ENCODE measurements around the gene ST7.

The ST7 gene

DNA sequence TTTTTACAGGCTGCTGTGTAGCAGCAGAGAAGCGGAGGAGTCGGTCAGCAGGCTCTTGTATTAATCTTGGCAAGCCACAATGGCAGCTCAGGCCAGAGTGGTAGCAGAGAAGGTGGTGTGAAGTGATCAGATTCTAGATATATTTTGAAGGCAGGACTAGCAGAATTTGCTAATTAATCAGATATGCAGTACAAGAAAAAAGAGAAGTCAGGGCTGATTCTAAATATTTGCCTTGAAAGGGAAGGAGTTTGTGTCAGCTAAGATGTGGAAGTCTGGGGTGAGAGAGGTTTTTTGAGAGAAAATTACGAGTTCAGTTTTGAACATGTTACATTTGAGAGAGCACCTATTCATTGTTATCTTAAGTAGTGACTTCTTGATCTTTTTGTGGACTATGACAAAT, 193.2 kb downstream of the ST7 start:
- Histone ChIP-seq H3K9me3 (ENCODE audit: insufficient read depth, low read depth, low read length) (no peaks in the 10 kb centered on the region), H3K27me3 (ENCODE audit: insufficient read depth, low read length) (no peaks in the 10 kb centered on the region), H3K36me3 (ENCODE audit: insufficient read depth, low read length) (no peaks in the 10 kb centered on the region), H3K27ac (ENCODE audit: low read depth, low read length) (no peak overlapping the region), H3K4me3 (ENCODE audit: low read length) (no peak overlapping the region), H3K9ac (ENCODE audit: low read depth, low read length) (no peak overlapping the region), H3K4me1 (ENCODE audit: insufficient read depth, low read length) (peaks cover 28% of the 10 kb centered on the region)
- WGBS = 92% methylated on average over 3 of the region's 3 CpGs

DNA sequence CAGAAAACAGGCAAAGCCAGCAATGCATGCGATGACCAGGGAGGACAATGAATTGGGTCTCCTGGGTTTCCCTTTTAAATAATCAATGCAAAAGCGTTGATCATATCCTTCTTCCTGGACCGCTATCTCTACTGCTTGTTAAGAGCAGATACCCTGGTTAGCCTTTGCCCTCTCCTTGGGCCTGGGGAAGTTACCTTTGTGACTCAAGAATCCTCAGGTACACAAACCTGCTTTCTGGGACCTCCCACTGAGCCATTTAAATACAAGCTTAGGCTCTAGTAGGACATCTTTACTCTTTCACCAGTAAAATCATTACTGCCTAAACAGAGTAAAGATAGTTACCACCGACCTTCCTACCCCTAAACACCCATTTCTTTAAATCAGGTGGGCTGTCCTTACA, 195.7 kb downstream of the ST7 start:
- Histone ChIP-seq H3K27me3 (ENCODE audit: insufficient read depth, low read length) (no peaks in the 10 kb centered on the region), H3K27ac (ENCODE audit: low read depth, low read length) (no peak overlapping the region), H3K4me1 (ENCODE audit: insufficient read depth, low read length) (peaks cover 16% of the 10 kb centered on the region), H3K9me3 (ENCODE audit: insufficient read depth, low read depth, low read length) (no peaks in the 10 kb centered on the region), H3K9ac (ENCODE audit: low read depth, low read length) (no peak overlapping the region), H3K4me3 (ENCODE audit: low read length) (no peak overlapping the region), H3K36me3 (ENCODE audit: insufficient read depth, low read length) (no peaks in the 10 kb centered on the region)
- WGBS = 79% methylated on average over 4 of the region's 4 CpGs

DNA sequence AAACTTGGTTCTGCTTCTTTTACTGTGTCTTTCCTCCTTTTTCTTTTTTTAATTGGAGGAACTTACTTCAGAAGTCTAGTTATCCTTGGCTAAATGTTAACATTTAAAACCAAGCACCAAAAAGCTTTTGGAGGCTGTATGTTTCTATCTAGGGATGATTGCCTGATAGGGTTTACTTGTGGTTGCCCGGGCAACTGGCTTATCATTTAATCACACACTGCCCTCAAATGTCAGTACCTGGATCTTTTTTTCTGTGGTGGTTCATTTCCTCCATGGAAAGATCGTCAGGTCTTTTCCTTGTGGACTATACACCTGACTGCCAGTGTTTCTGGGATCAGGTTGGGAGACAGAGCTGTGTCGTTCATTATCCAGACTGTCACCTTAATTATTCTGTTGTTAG, 196.4 kb downstream of the ST7 start:
- whole genome bisulfite sequencing = 100% methylated on average over 2 of the region's 3 CpGs

DNA sequence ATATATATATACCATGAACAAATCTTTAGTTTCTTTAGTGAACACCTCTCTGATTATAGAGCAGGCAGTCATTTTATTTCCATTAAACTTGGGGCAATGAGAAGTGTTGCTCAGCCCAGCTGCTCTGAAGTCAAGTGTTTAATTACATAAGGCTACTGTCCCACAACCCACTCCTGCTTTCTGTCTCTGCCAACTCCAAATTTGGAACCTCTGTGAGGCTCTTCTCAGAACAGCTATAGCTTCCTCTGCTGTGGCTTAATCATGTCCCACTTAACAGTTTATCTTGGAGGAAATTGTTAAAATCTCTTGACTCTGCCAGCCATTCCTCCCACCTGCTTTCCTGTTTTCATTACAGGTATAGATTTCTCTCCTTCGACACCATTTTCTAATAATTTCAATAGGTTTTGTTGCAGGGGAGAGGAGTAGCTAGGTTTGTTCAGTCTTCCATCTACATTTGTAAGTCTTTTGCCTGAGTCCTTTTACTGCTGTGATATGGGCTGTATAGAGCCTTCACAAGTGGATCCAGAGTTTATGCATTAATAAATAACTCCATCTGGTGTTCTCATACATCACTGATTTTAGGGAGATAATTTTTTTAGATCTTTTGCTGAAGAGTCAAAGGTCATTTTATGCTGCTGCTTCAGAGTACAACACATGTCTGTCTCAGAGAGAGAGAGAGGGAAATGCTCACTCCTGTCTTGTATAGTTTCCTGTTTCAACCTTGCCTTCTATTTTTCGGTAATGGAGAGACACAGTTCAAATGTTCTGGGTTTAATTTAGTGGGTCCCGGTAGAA, 199.1 kb downstream of the ST7 start:
- Histone ChIP-seq H3K27me3 (ENCODE audit: insufficient read depth, low read length) (no peaks in the 10 kb centered on the region), H3K36me3 (ENCODE audit: insufficient read depth, low read length) (no peaks in the 10 kb centered on the region), H3K4me1 (ENCODE audit: insufficient read depth, low read length) (peaks cover 28% of the 10 kb centered on the region), H3K9me3 (ENCODE audit: insufficient read depth, low read depth, low read length) (no peaks in the 10 kb centered on the region), H3K4me3 (ENCODE audit: low read length) (no peak overlapping the region), H3K9ac (ENCODE audit: low read depth, low read length) (no peak overlapping the region), H3K27ac (ENCODE audit: low read depth, low read length) (no peak overlapping the region)
- WGBS = 96% methylated on average over 2 of the region's 3 CpGs

More for the DNA sequence above, 196.4 kb downstream of the ST7 start:
- H3K27me3 ChIP-seq (ENCODE audit: insufficient read depth, low read length) = no peaks in the 10 kb centered on the region
- H3K27ac ChIP-seq (ENCODE audit: low read depth, low read length) = no peak overlapping the region
- no peak overlapping the region for H3K9ac ChIP-seq (ENCODE audit: low read depth, low read length)
- no peaks in the 10 kb centered on the region for H3K36me3 ChIP-seq (ENCODE audit: insufficient read depth, low read length)
- H3K9me3 ChIP-seq (ENCODE audit: insufficient read depth, low read depth, low read length) = no peaks in the 10 kb centered on the region
- H3K4me1 ChIP-seq (ENCODE audit: insufficient read depth, low read length) = peaks cover 23% of the 10 kb centered on the region
- H3K4me3 ChIP-seq (ENCODE audit: low read length) = no peak overlapping the region

DNA sequence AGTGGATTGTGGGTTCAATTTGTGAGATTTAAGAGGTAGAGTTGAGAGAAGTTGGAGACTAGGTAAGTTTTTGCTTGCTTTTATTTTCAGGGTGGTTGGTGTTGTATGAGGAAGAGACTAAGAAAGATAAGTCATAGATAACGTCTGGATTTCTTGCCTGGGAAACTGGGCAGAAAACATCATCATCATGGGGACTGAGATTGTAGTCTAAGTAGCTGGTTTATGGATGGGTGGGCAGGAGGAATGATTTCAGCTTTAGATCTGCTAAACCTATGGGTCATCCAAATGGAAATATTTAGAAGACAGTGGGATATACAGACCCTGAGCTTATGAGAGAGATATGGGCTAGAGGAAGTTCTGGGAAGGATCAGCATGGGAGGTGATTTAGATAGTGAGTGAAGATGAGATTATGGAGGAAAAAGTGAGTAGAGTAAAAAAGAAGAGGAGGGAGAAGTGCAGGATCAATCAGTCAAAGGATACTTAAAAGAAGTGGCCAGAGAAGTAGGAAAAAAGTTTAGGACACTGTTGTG, 199.8 kb downstream of the ST7 start:
- Histone ChIP-seq H3K36me3 (ENCODE audit: insufficient read depth, low read length) (no peaks in the 10 kb centered on the region), H3K4me1 (ENCODE audit: insufficient read depth, low read length) (peaks cover 28% of the 10 kb centered on the region), H3K4me3 (ENCODE audit: low read length) (no peak overlapping the region), H3K9me3 (ENCODE audit: insufficient read depth, low read depth, low read length) (no peaks in the 10 kb centered on the region), H3K27ac (ENCODE audit: low read depth, low read length) (no peak overlapping the region), H3K9ac (ENCODE audit: low read depth, low read length) (no peak overlapping the region), H3K27me3 (ENCODE audit: insufficient read depth, low read length) (no peaks in the 10 kb centered on the region)
- WGBS = 88% methylated on average over 1 of the region's 1 CpG

DNA sequence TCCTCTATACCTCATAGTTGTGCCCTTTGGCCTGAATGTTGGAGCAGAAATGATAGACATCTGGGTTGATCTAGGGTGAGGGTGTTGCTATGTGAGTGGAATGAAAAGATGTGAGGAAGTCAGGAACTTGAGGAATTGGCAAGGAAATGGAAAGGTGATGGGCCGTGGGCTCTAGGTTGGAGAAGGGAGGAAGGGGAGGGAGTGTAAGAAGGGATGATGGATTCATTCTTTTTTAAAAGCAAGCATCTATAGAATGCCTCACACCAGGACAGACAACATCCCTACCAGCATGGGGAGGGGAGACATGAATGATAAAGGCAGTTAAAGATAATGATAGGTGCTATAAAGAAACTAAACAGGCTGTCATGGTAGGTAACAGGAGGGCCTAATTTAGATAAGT, 201.4 kb downstream of the ST7 start:
- no peaks in the 10 kb centered on the region for H3K9me3 ChIP-seq (ENCODE audit: insufficient read depth, low read depth, low read length)
- H3K36me3 ChIP-seq (ENCODE audit: insufficient read depth, low read length) = no peaks in the 10 kb centered on the region
- no peak overlapping the region for H3K9ac ChIP-seq (ENCODE audit: low read depth, low read length)
- no peak overlapping the region for H3K4me3 ChIP-seq (ENCODE audit: low read length)
- H3K27ac ChIP-seq (ENCODE audit: low read depth, low read length) = no peak overlapping the region
- peaks cover 15% of the 10 kb centered on the region for H3K4me1 ChIP-seq (ENCODE audit: insufficient read depth, low read length)
- WGBS = 57% methylated on average over 1 of the region's 1 CpG
- no peaks in the 10 kb centered on the region for H3K27me3 ChIP-seq (ENCODE audit: insufficient read depth, low read length)

DNA sequence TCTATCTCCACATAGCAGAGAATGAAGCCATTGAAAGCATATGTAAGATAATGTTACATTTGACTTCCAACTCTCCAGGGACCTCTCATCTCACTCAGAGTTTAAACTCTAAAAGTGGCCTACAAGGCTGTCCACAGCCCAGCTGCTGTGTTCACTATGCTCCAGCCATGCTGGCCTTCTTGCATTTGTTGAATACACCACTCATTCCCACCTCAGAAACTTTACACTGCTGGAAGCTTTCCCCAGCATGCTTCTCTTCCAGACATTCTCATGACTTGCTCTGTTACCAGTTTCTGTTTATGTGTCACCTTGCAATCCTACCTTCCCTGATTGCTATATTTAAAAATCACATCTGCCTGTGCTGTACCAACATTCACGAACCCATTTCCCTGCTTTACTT, 202.4 kb downstream of the ST7 start:
- no peaks in the 10 kb centered on the region for H3K27me3 ChIP-seq (ENCODE audit: insufficient read depth, low read length)
- H3K4me1 ChIP-seq (ENCODE audit: insufficient read depth, low read length) = peaks cover 14% of the 10 kb centered on the region
- no peaks in the 10 kb centered on the region for H3K9me3 ChIP-seq (ENCODE audit: insufficient read depth, low read depth, low read length)
- WGBS = 80% methylated on average over 1 of the region's 1 CpG
- H3K9ac ChIP-seq (ENCODE audit: low read depth, low read length) = no peak overlapping the region
- no peaks in the 10 kb centered on the region for H3K36me3 ChIP-seq (ENCODE audit: insufficient read depth, low read length)
- H3K27ac ChIP-seq (ENCODE audit: low read depth, low read length) = no peak overlapping the region
- no peak overlapping the region for H3K4me3 ChIP-seq (ENCODE audit: low read length)

DNA sequence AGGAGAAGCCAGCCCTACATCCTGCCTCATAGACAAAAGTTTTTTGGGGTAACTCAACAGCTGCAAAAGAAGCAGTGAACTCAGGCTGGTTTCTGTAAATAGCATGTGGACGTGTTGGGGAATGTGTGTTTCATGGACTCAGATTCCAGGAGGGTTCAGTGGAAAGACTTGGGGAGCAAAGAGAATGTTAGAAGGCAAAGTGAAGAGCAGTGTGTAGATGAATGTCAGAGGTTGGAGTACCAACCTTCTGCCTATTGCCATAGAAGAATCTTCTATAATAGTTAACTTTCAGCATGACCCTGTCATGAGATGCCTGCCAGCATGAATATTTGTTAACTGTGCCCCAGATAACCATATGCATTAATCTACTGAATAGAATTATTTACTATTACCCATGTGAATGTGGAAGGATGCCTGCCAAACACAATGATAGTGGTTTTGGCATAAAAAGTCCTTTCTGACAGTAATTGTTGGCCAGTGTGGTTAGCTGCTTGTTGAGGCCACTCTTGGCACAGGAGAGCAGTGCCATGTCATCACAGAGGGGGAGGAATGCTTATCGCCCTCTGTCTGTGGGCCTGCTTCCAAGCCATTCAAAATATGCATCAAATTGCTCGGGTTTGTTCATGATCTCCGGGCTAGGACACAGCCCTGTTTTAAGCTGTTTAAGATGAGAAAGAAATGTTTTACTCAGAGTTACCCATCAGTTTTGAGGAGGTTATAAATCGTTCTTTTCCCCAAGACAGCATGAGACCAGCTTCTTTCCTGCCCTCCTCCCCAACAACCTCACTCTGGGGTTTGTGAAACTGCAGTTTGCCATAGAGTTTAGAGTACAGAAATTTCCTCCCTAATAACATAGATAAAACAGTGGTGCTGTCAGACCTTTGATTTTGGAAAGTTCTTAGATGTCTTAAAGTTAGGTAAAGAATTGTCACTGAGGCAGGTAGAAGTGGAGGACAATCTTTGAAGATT, 204.2 kb downstream of the ST7 start:
- Histone ChIP-seq H3K36me3 (ENCODE audit: insufficient read depth, low read length) (no peaks in the 10 kb centered on the region), H3K4me3 (ENCODE audit: low read length) (no peak overlapping the region), H3K4me1 (ENCODE audit: insufficient read depth, low read length) (peaks cover 14% of the 10 kb centered on the region), H3K27me3 (ENCODE audit: insufficient read depth, low read length) (no peaks in the 10 kb centered on the region), H3K9ac (ENCODE audit: low read depth, low read length) (no peak overlapping the region), H3K9me3 (ENCODE audit: insufficient read depth, low read depth, low read length) (no peaks in the 10 kb centered on the region), H3K27ac (ENCODE audit: low read depth, low read length) (no peak overlapping the region)
- 90% methylated on average over 4 of the region's 5 CpGs for WGBS

- Histone ChIP-seq H3K36me3 (ENCODE audit: insufficient read depth, low read length) (no peaks in the 10 kb centered on the region), H3K9ac (ENCODE audit: low read depth, low read length) (no peak overlapping the region), H3K9me3 (ENCODE audit: insufficient read depth, low read depth, low read length) (no peaks in the 10 kb centered on the region), H3K4me3 (ENCODE audit: low read length) (no peak overlapping the region), H3K27me3 (ENCODE audit: insufficient read depth, low read length) (no peaks in the 10 kb centered on the region), H3K4me1 (ENCODE audit: insufficient read depth, low read length) (peaks cover 11% of the 10 kb centered on the region), H3K27ac (ENCODE audit: low read depth, low read length) (no peak overlapping the region)
- WGBS = 93% methylated on average over 3 of the region's 4 CpGs
Measured at GRCh38 chr7:117158941-117159697, 205.8 kb downstream of the ST7 start.

DNA sequence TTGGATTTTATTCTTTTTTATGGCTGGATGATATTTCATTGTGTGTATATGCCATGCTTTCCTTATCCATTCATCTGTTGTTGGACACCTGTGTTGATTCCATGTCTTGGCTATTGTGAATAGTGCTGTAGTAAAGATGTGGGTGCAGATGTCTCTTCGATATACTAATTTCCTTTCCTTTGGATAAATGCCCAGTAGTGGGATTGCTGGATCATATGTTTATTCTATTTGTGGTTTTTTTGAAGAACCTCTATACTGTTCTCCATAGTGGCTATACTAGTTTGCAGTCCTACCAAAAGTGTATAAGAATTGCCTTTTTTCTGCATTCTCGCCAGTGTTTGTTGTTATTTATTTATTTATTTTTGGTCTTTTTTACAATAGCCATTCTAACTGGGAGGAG, 209.8 kb downstream of the ST7 start:
- no peak overlapping the region for H3K9ac ChIP-seq (ENCODE audit: low read depth, low read length)
- no peaks in the 10 kb centered on the region for H3K4me1 ChIP-seq (ENCODE audit: insufficient read depth, low read length)
- H3K27me3 ChIP-seq (ENCODE audit: insufficient read depth, low read length) = no peaks in the 10 kb centered on the region
- WGBS = 92% methylated on average over 2 of the region's 2 CpGs
- no peak overlapping the region for H3K27ac ChIP-seq (ENCODE audit: low read depth, low read length)
- no peaks in the 10 kb centered on the region for H3K9me3 ChIP-seq (ENCODE audit: insufficient read depth, low read depth, low read length)
- no peak overlapping the region for H3K4me3 ChIP-seq (ENCODE audit: low read length)
- H3K36me3 ChIP-seq (ENCODE audit: insufficient read depth, low read length) = no peaks in the 10 kb centered on the region
